HepG2 (cell line): Measurements from ENCODE around the gene PIM1. TPM values are rescaled to one million over a fixed set of nuclear protein-coding genes. Genes with fewer than 3 reads are reported as not detected.
A peak's percentile ranks its signal among the peaks of the same experiment; 100 is the strongest.

ENCODE experiments used
- ADNP ChIP-seq: sonication (generic); formaldehyde crosslinking; IDR thresholded peaks from 2 replicates; pipeline ENCODE4 v1.4.0; 2020; ENCODE audit warnings: missing genetic modification reagents
- DMAP1 ChIP-seq: IDR thresholded peaks from 2 replicates; pipeline ENCODE4 v1.6.1; 2016
- ETS1 ChIP-seq: sonication (generic); formaldehyde crosslinking; IDR thresholded peaks from 2 replicates; pipeline ENCODE4 v1.4.0; 2020; ENCODE audit warnings: missing genetic modification reagents
- FOXO1 ChIP-seq: sonication (generic); formaldehyde crosslinking; IDR thresholded peaks from 2 replicates; pipeline ENCODE4 v1.4.0; 2020; ENCODE audit warnings: missing genetic modification reagents
- GABPB1 ChIP-seq: IDR thresholded peaks from 2 replicates; pipeline ENCODE4 v1.6.1; 2016; ENCODE audit warnings: mild to moderate bottlenecking, missing genetic modification reagents, moderate library complexity, missing compliant biosample characterization
- HHEX ChIP-seq: IDR thresholded peaks from 2 replicates; pipeline ENCODE4 v1.6.1; 2016; ENCODE audit warnings: control low read depth
- HOXA3 ChIP-seq: sonication (generic); formaldehyde crosslinking; IDR thresholded peaks from 2 replicates; pipeline ENCODE4 v1.5.0; 2020; ENCODE audit warnings: missing genetic modification reagents
- KDM3A ChIP-seq: IDR thresholded peaks from 2 replicates; pipeline ENCODE4 v1.6.1; 2018; ENCODE audit warnings: low read depth, missing compliant biosample characterization
- MTF1 ChIP-seq: sonication (generic); formaldehyde crosslinking; IDR thresholded peaks from 2 replicates; pipeline ENCODE4 v1.5.0; 2020; ENCODE audit warnings: missing genetic modification reagents
- NCOA5 ChIP-seq: sonication (generic); formaldehyde crosslinking; IDR thresholded peaks from 2 replicates; pipeline ENCODE4 v1.4.0; 2020; ENCODE audit warnings: missing genetic modification reagents
- RFX1 ChIP-seq: fragments of 450-650 bp; IDR thresholded peaks from 2 replicates; pipeline ENCODE4 v1.6.1; 2017
- TBL1XR1 ChIP-seq: fragments of 150-350 bp; IDR thresholded peaks from 2 replicates; pipeline ENCODE4 v1.6.1; 2014; ENCODE audit warnings: borderline replicate concordance, low read length; ENCODE audit not compliant: partially characterized antibody
- TRIM22 ChIP-seq: fragments of 450-650 bp; IDR thresholded peaks from 2 replicates; pipeline ENCODE4 v1.6.1; 2017
- ZBTB7A ChIP-seq: sonication (generic); formaldehyde crosslinking; IDR thresholded peaks from 2 replicates; pipeline ENCODE4 v1.8.0; 2022; ENCODE audit warnings: mild to moderate bottlenecking, missing genetic modification reagents
- ZFP91 ChIP-seq: sonication (generic); formaldehyde crosslinking; IDR thresholded peaks from 2 replicates; pipeline ENCODE4 v1.9.0; 2022; ENCODE audit warnings: missing genetic modification reagents, mild to moderate bottlenecking, borderline replicate concordance
- ZNF136 ChIP-seq: sonication (generic); formaldehyde crosslinking; IDR thresholded peaks from 2 replicates; pipeline ENCODE4 v1.8.1; 2022; ENCODE audit warnings: low read depth, mild to moderate bottlenecking, moderate library complexity, missing genetic modification reagents
- ZNF275 ChIP-seq: sonication (generic); formaldehyde crosslinking; IDR thresholded peaks from 2 replicates; pipeline ENCODE4 v1.8.0; 2022; ENCODE audit warnings: missing genetic modification reagents, mild to moderate bottlenecking, inconsistent platforms, borderline replicate concordance
- ZNF30 ChIP-seq: sonication (generic); formaldehyde crosslinking; IDR thresholded peaks from 2 replicates; pipeline ENCODE4 v1.5.0; 2020; ENCODE audit warnings: mild to moderate bottlenecking, missing genetic modification reagents
- ZNF431 ChIP-seq: sonication (generic); formaldehyde crosslinking; IDR thresholded peaks from 2 replicates; pipeline ENCODE4 v1.9.0; 2022; ENCODE audit warnings: missing genetic modification reagents, low read depth, mild to moderate bottlenecking, borderline replicate concordance
- ZNF510 ChIP-seq: sonication (generic); formaldehyde crosslinking; IDR thresholded peaks from 2 replicates; pipeline ENCODE4 v1.4.0; 2020; ENCODE audit warnings: low read depth, mild to moderate bottlenecking, missing genetic modification reagents
- ZNF761 ChIP-seq: sonication (generic); formaldehyde crosslinking; conservative IDR thresholded peaks from 2 replicates; pipeline ENCODE4 v1.4.0; 2020; ENCODE audit warnings: mild to moderate bottlenecking, missing genetic modification reagents
- ZSCAN9 ChIP-seq: IDR thresholded peaks from 2 replicates; pipeline ENCODE4 v1.6.1; 2016; ENCODE audit warnings: borderline replicate concordance
- polyA plus RNA-seq, 8 experiments: library from polyadenylated mRNA; depleted of rRNA in 3 of 8; stranded (reverse) in 7 of 8; unstranded in 1 of 8; fragments of >200 nt; fragmentation: Illumina TruSeq in 4 of 8; extraction: Trizol in 4 of 8; gene quantifications; 2 replicates each; pipeline versions ENCODE4 v1.2.1 to v1.2.3, GENCODE V29; 2011 to 2016; ENCODE audit warnings: low read depth in 4 of 8, missing spikeins in 1 of 8, mixed read lengths in 1 of 8; ENCODE audit not compliant: insufficient read depth in 1 of 8
- total RNA-seq, 5 experiments: library from RNA; depleted of rRNA; stranded (reverse); fragments of >200 nt; fragmentation: Illumina TruSeq; extraction: Trizol; gene quantifications; 2 replicates each; pipeline ENCODE4 v1.2.3, GENCODE V29; 2016; ENCODE audit warnings: low read depth in 1 of 5
- TF ChIP-seq, protein P1 (sequence below): sonication (generic); formaldehyde crosslinking; IDR thresholded peaks from 2 replicates; pipeline ENCODE4 v1.5.1; 2020; ENCODE audit warnings: missing genetic modification reagents, mild to moderate bottlenecking, borderline replicate concordance
- TF ChIP-seq, protein P2 (sequence below): sonication (generic); formaldehyde crosslinking; IDR thresholded peaks from 2 replicates; pipeline ENCODE4 v1.4.0; 2020; ENCODE audit warnings: missing genetic modification reagents

The PIM1 gene
- total and polyA plus RNA-seq, 2 of the 13 experiments (the other 11 are each of a cell fraction or from before 2014, with no cell fraction given) = 29.4 to 117 TPM

- TF ChIP-seq ZNF30 (peak; percentile 61; the same call in 1 of the 2 replicates), ZFP91 (CRISPR knock-in tag) (no peak; the same call in none of the 2 replicates), ZNF275 (CRISPR knock-in tag) (no peak), KDM3A (peak; percentile 58; the same call in 1 of the 2 replicates), HOXA3 (no peak), ZNF761 (CRISPR knock-in tag) (no peak; the same call in 1 of the 2 replicates), FOXO1 (CRISPR knock-in tag) (no peak; the same call in 1 of the 2 replicates), RFX1 (no peak), TRIM22 (no peak), NCOA5 (CRISPR knock-in tag) (no peak; the same call in 1 of the 2 replicates), ZSCAN9 (CRISPR knock-in tag) (no peak), ZNF136 (CRISPR knock-in tag) (0 out of 2 replicates have a peak, but pooled peaks have one; percentile 41), ETS1 (CRISPR knock-in tag) (no peak), ADNP (CRISPR knock-in tag) (no peak), DMAP1 (CRISPR knock-in tag) (no peak), HHEX (CRISPR knock-in tag) (no peak), ZBTB7A (CRISPR knock-in tag) (peak; percentile 49; the same call in 1 of the 2 replicates), ZNF510 (CRISPR knock-in tag) (no peak), ZNF431 (CRISPR knock-in tag) (peak; percentile 21; the same call in 1 of the 2 replicates), TBL1XR1 (no peak), MTF1 (CRISPR knock-in tag) (peak; percentile 42; the same call in 1 of the 2 replicates), GABPB1 (CRISPR knock-in tag) (peak; percentile 8; the same call in 1 of the 2 replicates)
- TF ChIP-seq, protein P1, sequence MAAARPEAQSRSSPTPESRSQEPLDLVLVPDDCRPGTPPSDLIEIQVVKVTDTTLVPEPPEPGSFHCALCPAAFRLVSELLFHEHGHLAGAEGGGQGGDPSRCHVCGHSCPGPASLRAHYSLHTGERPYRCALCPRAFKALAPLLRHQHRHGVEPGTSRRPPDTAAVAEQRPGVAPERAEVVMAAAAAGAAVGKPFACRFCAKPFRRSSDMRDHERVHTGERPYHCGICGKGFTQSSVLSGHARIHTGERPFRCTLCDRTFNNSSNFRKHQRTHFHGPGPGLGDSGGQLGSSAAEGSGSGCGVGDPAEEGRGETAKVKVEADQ (CRISPR knock-in tag) = no peak; the same call in 1 of the 2 replicates
- TF ChIP-seq, protein P2, sequence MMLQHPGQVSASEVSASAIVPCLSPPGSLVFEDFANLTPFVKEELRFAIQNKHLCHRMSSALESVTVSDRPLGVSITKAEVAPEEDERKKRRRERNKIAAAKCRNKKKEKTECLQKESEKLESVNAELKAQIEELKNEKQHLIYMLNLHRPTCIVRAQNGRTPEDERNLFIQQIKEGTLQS (CRISPR knock-in tag) = no peak
Measured at GRCh38 chr6:37170273-37171200, 585 bp downstream of the PIM1 start (continued).
